K562 (cell line): ENCODE data around the gene ZMYM4. TPM values are rescaled to one million over a fixed set of nuclear protein-coding genes. Genes with fewer than 3 reads are reported as not detected.
"Not testable (repeated sequence)": the region's sequence is repeated elsewhere in the genome, so short reads cannot be mapped to it uniquely, and the experiment has no call there.

Source experiments
- ATAC-seq: fragments of 200-7000 bp; cut with Tn5 transposase; 3 replicates; pipeline ENCODE4 v1.9.1; 2020; ENCODE audit warnings: moderate library complexity
- BruUV-seq: library from RNA; stranded (reverse); fragments of 400-500 nt; replicated peaks from 2 replicates; lab custom pipeline; 2021; lab: Mats Ljungman, UMichigan
- CTCF ChIA-PET: fragments of 300-600 bp; formaldehyde crosslinking; extraction: SDS; loops from one replicate; lab custom pipeline; 2021; ENCODE audit warnings: low intra/inter-chr PET ratio; lab: Yijun Ruan, JAX
- POLR2A ChIA-PET: fragments of 300-600, 350-650 bp; sonication (Branson Sonifier 250); formaldehyde crosslinking; extraction: SDS; loops from one replicate; lab custom pipeline; 2021; ENCODE audit warnings: antibody characterized with exemption, inconsistent platforms; lab: Yijun Ruan, JAX
- DNase-seq, 4 experiments: peaks; one replicate each; pipeline versions ENCODE4 v3.0.0 to v3.0.0-alpha.2; 2011 to 2018; ENCODE audit warnings: low spot score in 3 of 4, mixed read lengths in 3 of 4; ENCODE audit errors: extremely low read depth in 1 of 4
- FAIRE-seq: peaks from 2 replicates; lab custom pipeline; 2011; peaks lifted over from hg19 to GRCh38; lab: Jason Lieb, UNC
- H2AFZ ChIP-seq: 2 replicates; pipeline ENCODE4 v1.6.0; 2011; ENCODE audit warnings: low read depth, low read length, control low read depth, inconsistent platforms
- H3K27ac ChIP-seq: fragments of 200-600 bp; 3 replicates; pipeline ENCODE4 v1.8.0; 2011; ENCODE audit warnings: low read depth, mild to moderate bottlenecking, control low read depth, inconsistent platforms, low read length, moderate library complexity, mixed read lengths; ENCODE audit errors: extremely low read depth
- H3K27me3 ChIP-seq, 2 experiments: fragments of 300-600 bp in 1 of 2; 2 replicates in 1 of 2; 3 replicates in 1 of 2; pipeline versions ENCODE4 v1.6.0 to v1.8.0; 2011; ENCODE audit warnings: inconsistent platforms in 2 of 2, low read length in 2 of 2, mild to moderate bottlenecking in 1 of 2, mixed read lengths in 1 of 2, moderate library complexity in 1 of 2; ENCODE audit not compliant: control insufficient read depth in 2 of 2, insufficient read depth in 2 of 2
- H3K36me3 ChIP-seq: fragments of 300-600 bp; 3 replicates; pipeline ENCODE4 v1.8.0; 2011; ENCODE audit warnings: mild to moderate bottlenecking, low read length, inconsistent platforms; ENCODE audit not compliant: control insufficient read depth, insufficient read depth
- H3K4me1 ChIP-seq, 2 experiments: fragments of 200-600 bp in 1 of 2; replicated peaks in 1 of 2; 2 replicates in 1 of 2; 3 replicates in 1 of 2; pipeline versions ENCODE4 v1.5.1 to v1.8.0; 2011; ENCODE audit warnings: inconsistent platforms in 2 of 2, low read length in 2 of 2, mild to moderate bottlenecking in 1 of 2, mixed read lengths in 1 of 2, moderate library complexity in 1 of 2; ENCODE audit not compliant: control insufficient read depth in 2 of 2, insufficient read depth in 2 of 2
- H3K4me2 ChIP-seq: 2 replicates; pipeline ENCODE4 v1.6.1; 2011; ENCODE audit warnings: low read length, control low read depth, inconsistent platforms, mixed read lengths; ENCODE audit not compliant: insufficient read depth
- H3K4me3 ChIP-seq: fragments of 200-600 bp; sonication (generic), shearing (Covaris generic); 2 replicates; pipeline ENCODE4 v1.5.1; 2016; ENCODE audit warnings: control low read depth, inconsistent platforms
- H3K79me2 ChIP-seq: fragments of 200-600 bp; 3 replicates; pipeline ENCODE4 v1.8.0; 2011; ENCODE audit warnings: low read length, inconsistent platforms; ENCODE audit not compliant: control insufficient read depth, insufficient read depth
- H3K9ac ChIP-seq, 2 experiments: 2 replicates each; pipeline versions ENCODE4 v1.6.0 to v1.6.1; 2011; ENCODE audit warnings: low read depth in 2 of 2, low read length in 2 of 2, control low read depth in 1 of 2, inconsistent platforms in 1 of 2, mild to moderate bottlenecking in 1 of 2, mixed read lengths in 1 of 2; ENCODE audit not compliant: insufficient read depth in 1 of 2
- H3K9me1 ChIP-seq: one replicate; pipeline ENCODE4 v1.6.0; 2011; ENCODE audit warnings: inconsistent platforms, mild to moderate bottlenecking, low read length, moderate library complexity; ENCODE audit not compliant: control insufficient read depth, insufficient read depth
- H3K9me3 ChIP-seq: replicated peaks from 2 replicates; pipeline ENCODE4 v1.5.1; 2011; ENCODE audit warnings: low read depth, low read length, inconsistent platforms; ENCODE audit not compliant: control insufficient read depth, insufficient read depth
- H4K20me1 ChIP-seq: replicated peaks from 2 replicates; pipeline ENCODE4 v1.6.1; 2011; ENCODE audit warnings: low read length, inconsistent platforms, mixed read lengths; ENCODE audit not compliant: control insufficient read depth, insufficient read depth
- PRDM10 ChIP-seq: fragments of 450-650 bp; IDR thresholded peaks from 2 replicates; pipeline ENCODE4 v1.6.1; 2018; ENCODE audit not compliant: partially characterized antibody
- ZBTB40 ChIP-seq, 2 experiments: fragments of 450-650 bp in 1 of 2; sonication (generic) in 1 of 2; formaldehyde crosslinking in 1 of 2; IDR thresholded peaks; 2 replicates each; pipeline versions ENCODE4 v1.7.1 to v1.9.0; 2016 to 2022; ENCODE audit warnings: inconsistent platforms in 1 of 2, mild to moderate bottlenecking in 1 of 2, missing genetic modification reagents in 1 of 2
- WGBS: fragments of 100-300 bp; shearing (Covaris generic); methylation state at CpG from one replicate; pipeline ENCODE4 v1.1.6; 2016; ENCODE audit warnings: low coverage, mixed read lengths; ENCODE audit not compliant: insufficient coverage; ENCODE audit errors: missing lambda C conversion rate; 5-methylcytosine and 5-hydroxymethylcytosine counted together
- in situ Hi-C: fragments of 300-500 bp; cut with MboI; formaldehyde crosslinking; loops from 4 replicates; pipeline ENCODE4 v1.15.0; 2018; ENCODE audit warnings: inconsistent platforms, mixed read lengths
- intact Hi-C: fragments of 100-400 bp; cut with micrococcal nuclease; formaldehyde crosslinking; loops from 2 replicates; pipeline ENCODE4 v1.14.2; 2022
- polyA plus RNA-seq, 8 experiments: library from polyadenylated mRNA; depleted of rRNA in 4 of 8; stranded (reverse) in 5 of 8; unstranded in 3 of 8; fragments of >200 nt; fragmentation: Nextera tagmentation in 2 of 8; fragmentation: Illumina TruSeq in 1 of 8; extraction: Ambion mirVana in 2 of 8; extraction: Trizol in 1 of 8; gene quantifications; 2 replicates each; pipeline versions ENCODE4 v1.2.1 to v1.2.3, GENCODE V29; 2011 to 2014; ENCODE audit warnings: inconsistent platforms in 1 of 8, missing spikeins in 1 of 8
- total RNA-seq, 7 experiments: library from RNA; depleted of rRNA in 6 of 7; stranded (reverse); fragments of >200 nt in 6 of 7; fragmentation: Illumina TruSeq in 2 of 7; extraction: Trizol in 2 of 7; gene quantifications; 2 replicates each; pipeline versions ENCODE4 v1.2.1 to v1.2.3, GENCODE V29; 2011 to 2021; ENCODE audit warnings: low replicate concordance in 1 of 7

Gene ZMYM4
- total and polyA plus RNA-seq, 9 of the 15 experiments (the other 6 are each of a cell fraction or from before 2014, with no cell fraction given), result 15.2 to 77.2 (median 63.3) TPM

GRCh38 chr1:35236772-35237171, 31.7 kb upstream of the ZMYM4 start:
- H4K20me1 ChIP-seq; H3K9ac ChIP-seq; H3K4me3 ChIP-seq; BruUV-seq; CTCF ChIA-PET; H2AFZ ChIP-seq; H3K4me2 ChIP-seq; ATAC-seq; H3K36me3 ChIP-seq; in situ Hi-C loops; H3K79me2 ChIP-seq; H3K27ac ChIP-seq; H3K9me1 ChIP-seq; H3K4me1 ChIP-seq; FAIRE-seq; POLR2A ChIA-PET; H3K9me3 ChIP-seq; DNase-seq; intact Hi-C loops; H3K27me3 ChIP-seq; TF ChIP-seq ZBTB40 (CRISPR knock-in tag; IDR thresholded peaks at IDR 0.05): not testable (repeated sequence)
- WGBS, result 13% methylated on average over 2 of the region's 2 CpGs
- peak; percentile 34; the same call in 1 of the 2 replicates for TF ChIP-seq ZBTB40 (IDR thresholded peaks at IDR 0.05)
- peak; percentile 68 for TF ChIP-seq PRDM10
